Ishikawa (cell line): Measurements from ENCODE around the gene NTNG2.

Experiments
- EP300 ChIP-seq: IDR thresholded peaks from 2 replicates; pipeline ENCODE4 v1.6.1; 2012; ENCODE audit warnings: borderline replicate concordance
- MAX ChIP-seq: IDR thresholded peaks from 2 replicates; pipeline ENCODE4 v1.6.1; 2012
- TCF12 ChIP-seq: IDR thresholded peaks from 2 replicates; pipeline ENCODE4 v1.6.1; 2012; ENCODE audit warnings: low read depth

GRCh38 chr9:132164604-132165362, 2.9 kb downstream of the NTNG2 start:
- TF ChIP-seq EP300: no peak
- TF ChIP-seq MAX: no peak
- no peak for TF ChIP-seq TCF12
